Activated CD8-positive, alpha-beta T cell treated with anti-CD3 and anti-CD28 coated beads for 36 hours (primary cell): Measurements from ENCODE around the gene KCNIP1. TPM values are rescaled to one million over a fixed set of nuclear protein-coding genes. Genes with fewer than 3 reads are reported as not detected.
"Not testable (repeated sequence)": the region's sequence is repeated elsewhere in the genome, so short reads cannot be mapped to it uniquely, and the experiment has no call there.

Experiments used
- ATAC-seq: fragments of 200-7000 bp; cut with Tn5 transposase; one replicate; pipeline ENCODE4 v1.10.0; 2021; ENCODE audit warnings: mild to moderate bottlenecking, moderate library complexity
- CTCF ChIA-PET: fragments of 350-600 bp; sonication (Branson Sonifier 250); formaldehyde crosslinking; loops from one replicate; lab custom pipeline; 2021; ENCODE audit warnings: antibody characterized with exemption; lab: Charles Lee
- POLR2A ChIA-PET: fragments of 350-600 bp; sonication (Branson Sonifier 250); formaldehyde crosslinking; loops from one replicate; lab custom pipeline; 2021; ENCODE audit warnings: antibody characterized with exemption; lab: Charles Lee
- DNase-seq: peaks from one replicate; pipeline ENCODE4 v3.0.0-alpha.2; 2020
- H3K27ac Mint-ChIP-seq: one replicate; pipeline ENCODE4 v1.8.0; 2021; ENCODE audit warnings: mild to moderate bottlenecking, mixed read lengths
- H3K27me3 Mint-ChIP-seq: one replicate; pipeline ENCODE4 v1.8.0; 2021; ENCODE audit warnings: mixed read lengths
- H3K36me3 Mint-ChIP-seq: one replicate; pipeline ENCODE4 v1.8.0; 2021; ENCODE audit warnings: low read depth, mixed read lengths
- H3K4me1 Mint-ChIP-seq: one replicate; pipeline ENCODE4 v1.8.0; 2021; ENCODE audit warnings: low read depth, mixed read lengths
- H3K4me3 Mint-ChIP-seq: one replicate; pipeline ENCODE4 v1.8.0; 2021; ENCODE audit warnings: mild to moderate bottlenecking, moderate library complexity, mixed read lengths
- H3K9me3 Mint-ChIP-seq: one replicate; pipeline ENCODE4 v1.8.0; 2021; ENCODE audit warnings: mixed read lengths
- CTCF ChIP-seq: fragments of 200-600 bp; IDR thresholded peaks from one replicate; pipeline ENCODE4 v1.8.0; 2022; ENCODE audit warnings: antibody characterized with exemption, mild to moderate bottlenecking
- intact Hi-C: fragments of 100-400 bp; cut with micrococcal nuclease; formaldehyde crosslinking; loops from one replicate; pipeline ENCODE4 v1.10.0; 2022
- total RNA-seq, 2 experiments: library from RNA; stranded (reverse); gene quantifications; one replicate each; pipeline ENCODE4 v1.2.3, GENCODE V29; 2021

KCNIP1 gene
- total RNA-seq, 2 experiments from 2014 or later: not detected

GRCh38 chr5:170761708-170762066 lies 257.9 kb downstream of the KCNIP1 start:
- ATAC-seq (no peak), DNase-seq (no peak)
- Mint-ChIP-seq H3K4me3 (no peak overlapping the region), H3K27ac (no peak overlapping the region), H3K36me3 (no peaks in the 10 kb centered on the region), H3K9me3 (no peaks in the 10 kb centered on the region), H3K4me1 (no peaks in the 10 kb centered on the region), H3K27me3 (no peaks in the 10 kb centered on the region)
- ChIA-PET CTCF (no interaction called here), POLR2A (no interaction called here)
- intact Hi-C loops: no loop called here
- no peak for TF ChIP-seq CTCF

- H3K27ac Mint-ChIP-seq, H3K4me1 Mint-ChIP-seq, intact Hi-C loops, POLR2A ChIA-PET, H3K9me3 Mint-ChIP-seq, CTCF ChIA-PET, H3K36me3 Mint-ChIP-seq, DNase-seq, H3K27me3 Mint-ChIP-seq, H3K4me3 Mint-ChIP-seq, ATAC-seq: not testable (repeated sequence)
Measured at GRCh38 chr5:170762298-170762697, 258.5 kb downstream of the KCNIP1 start.

- H3K36me3 Mint-ChIP-seq, H3K9me3 Mint-ChIP-seq, ATAC-seq, intact Hi-C loops, H3K4me1 Mint-ChIP-seq, CTCF ChIA-PET, DNase-seq, POLR2A ChIA-PET, H3K4me3 Mint-ChIP-seq, H3K27ac Mint-ChIP-seq, H3K27me3 Mint-ChIP-seq: not testable (repeated sequence)
Measured at GRCh38 chr5:170765868-170766267, 262.0 kb downstream of the KCNIP1 start.

GRCh38 chr5:170769246-170769645 lies 265.4 kb downstream of the KCNIP1 start:
- H3K4me1 Mint-ChIP-seq: no peaks in the 10 kb centered on the region
- ChIA-PET CTCF (interaction anchor here (1.1 kb wide), 1 partner anchor 24 kb away, joined by 3 read pairs; no protein-coding TSS in a partner anchor), POLR2A (no interaction called here)
- ATAC-seq (no peak), DNase-seq (no peak)
- TF ChIP-seq CTCF: no peak
- intact Hi-C loops: no loop called here
- H3K9me3 Mint-ChIP-seq: no peaks in the 10 kb centered on the region
- no peak overlapping the region for H3K27ac Mint-ChIP-seq
- no peaks in the 10 kb centered on the region for H3K36me3 Mint-ChIP-seq
- H3K27me3 Mint-ChIP-seq: no peaks in the 10 kb centered on the region
- H3K4me3 Mint-ChIP-seq: no peak overlapping the region

- intact Hi-C loops: no loop called here
- POLR2A ChIA-PET: no interaction called here
- H3K4me1 Mint-ChIP-seq: no peaks in the 10 kb centered on the region
- H3K4me3 Mint-ChIP-seq: no peak overlapping the region
- no peaks in the 10 kb centered on the region for H3K36me3 Mint-ChIP-seq
- H3K9me3 Mint-ChIP-seq: no peaks in the 10 kb centered on the region
- DNase-seq (no peak), ATAC-seq (no peak)
- TF ChIP-seq CTCF: no peak
- CTCF ChIA-PET: no interaction called here
- H3K27ac Mint-ChIP-seq: no peak overlapping the region
- H3K27me3 Mint-ChIP-seq: no peaks in the 10 kb centered on the region
Measured at GRCh38 chr5:170769898-170770416, 266.1 kb downstream of the KCNIP1 start.

GRCh38 chr5:170771496-170771895 lies 267.7 kb downstream of the KCNIP1 start:
- ATAC-seq (no peak), DNase-seq (no peak)
- ChIA-PET POLR2A (no interaction called here), CTCF (no interaction called here)
- Mint-ChIP-seq H3K4me3 (no peak overlapping the region), H3K9me3 (no peaks in the 10 kb centered on the region), H3K4me1 (no peaks in the 10 kb centered on the region), H3K27me3 (no peaks in the 10 kb centered on the region), H3K36me3 (no peaks in the 10 kb centered on the region), H3K27ac (no peak overlapping the region)
- intact Hi-C loops: no loop called here
- no peak for TF ChIP-seq CTCF
